HEK293 (cell line): ENCODE data around the gene SNRPD2.

Source experiments
- ELK4 ChIP-seq: IDR thresholded peaks from 2 replicates; pipeline ENCODE4 v1.6.1; 2011; ENCODE audit warnings: mild to moderate bottlenecking, low read depth, low read length, borderline replicate concordance
- MEIS1 ChIP-seq: sonication (generic); formaldehyde crosslinking; IDR thresholded peaks from 2 replicates; pipeline ENCODE4 v1.8.1; 2022; ENCODE audit warnings: missing genetic modification reagents, mild to moderate bottlenecking, borderline replicate concordance
- MZF1 ChIP-seq: fragments of 450-650 bp; formaldehyde crosslinking; IDR thresholded peaks from 2 replicates; pipeline ENCODE4 v1.5.1; 2017; ENCODE audit warnings: missing biosample characterization, missing genetic modification characterization, borderline replicate concordance
- RBAK ChIP-seq: fragments of 450-650 bp; formaldehyde crosslinking; IDR thresholded peaks from 2 replicates; pipeline ENCODE4 v1.5.1; 2016; ENCODE audit warnings: missing biosample characterization, missing genetic modification characterization
- SALL2 ChIP-seq: fragments of 450-650 bp; formaldehyde crosslinking; IDR thresholded peaks from 2 replicates; pipeline ENCODE4 v1.5.0; 2017; ENCODE audit warnings: missing biosample characterization, mild to moderate bottlenecking, missing genetic modification characterization, borderline replicate concordance
- YY1 ChIP-seq: fragments of 450-650 bp; formaldehyde crosslinking; IDR thresholded peaks from 2 replicates; pipeline ENCODE4 v1.5.1; 2018; ENCODE audit warnings: missing biosample characterization, missing genetic modification characterization
- ZBTB48 ChIP-seq: fragments of 450-650 bp; formaldehyde crosslinking; IDR thresholded peaks from 2 replicates; pipeline ENCODE4 v1.5.1; 2016; ENCODE audit warnings: missing biosample characterization, missing genetic modification characterization
- ZFP37 ChIP-seq: fragments of 450-650 bp; formaldehyde crosslinking; IDR thresholded peaks from 2 replicates; pipeline ENCODE4 v1.5.1; 2016; ENCODE audit warnings: missing biosample characterization, missing genetic modification characterization
- ZNF140 ChIP-seq: fragments of 450-650 bp; formaldehyde crosslinking; IDR thresholded peaks from 2 replicates; pipeline ENCODE4 v1.5.1; 2016; ENCODE audit warnings: missing biosample characterization, missing genetic modification characterization
- ZNF146 ChIP-seq: fragments of 450-650 bp; formaldehyde crosslinking; IDR thresholded peaks from 2 replicates; pipeline ENCODE4 v1.5.1; 2016; ENCODE audit warnings: missing biosample characterization, missing genetic modification characterization
- ZNF157 ChIP-seq: fragments of 450-650 bp; formaldehyde crosslinking; IDR thresholded peaks from 2 replicates; pipeline ENCODE4 v1.5.1; 2016; ENCODE audit warnings: missing biosample characterization, missing genetic modification characterization
- ZNF23 ChIP-seq: fragments of 450-650 bp; formaldehyde crosslinking; IDR thresholded peaks from 2 replicates; pipeline ENCODE4 v1.5.1; 2016; ENCODE audit warnings: missing biosample characterization, missing genetic modification characterization, borderline replicate concordance
- ZNF280D ChIP-seq: fragments of 450-650 bp; formaldehyde crosslinking; IDR thresholded peaks from 2 replicates; pipeline ENCODE4 v1.5.1; 2016; ENCODE audit warnings: missing biosample characterization, missing genetic modification characterization
- ZNF302 ChIP-seq: fragments of 450-650 bp; formaldehyde crosslinking; IDR thresholded peaks from 2 replicates; pipeline ENCODE4 v1.5.1; 2016; ENCODE audit warnings: missing biosample characterization, missing genetic modification characterization, low read depth
- ZNF324 ChIP-seq: fragments of 450-650 bp; formaldehyde crosslinking; IDR thresholded peaks from 2 replicates; pipeline ENCODE4 v1.5.1; 2016; ENCODE audit warnings: missing biosample characterization, missing genetic modification characterization
- ZNF350 ChIP-seq: fragments of 450-650 bp; formaldehyde crosslinking; IDR thresholded peaks from 2 replicates; pipeline ENCODE4 v1.5.0; 2017; ENCODE audit warnings: missing biosample characterization, mild to moderate bottlenecking, missing genetic modification characterization
- ZNF366 ChIP-seq: fragments of 450-650 bp; formaldehyde crosslinking; conservative IDR thresholded peaks from 2 replicates; pipeline ENCODE4 v1.5.1; 2016; ENCODE audit warnings: missing biosample characterization, missing genetic modification characterization
- ZNF423 ChIP-seq: fragments of 450-650 bp; formaldehyde crosslinking; IDR thresholded peaks from 2 replicates; pipeline ENCODE4 v1.5.1; 2016; ENCODE audit warnings: missing biosample characterization, missing genetic modification characterization
- ZNF433 ChIP-seq: fragments of 450-650 bp; formaldehyde crosslinking; IDR thresholded peaks from 2 replicates; pipeline ENCODE4 v1.5.1; 2016; ENCODE audit warnings: missing biosample characterization, missing genetic modification characterization, low read depth
- ZNF518A ChIP-seq: fragments of 450-650 bp; formaldehyde crosslinking; conservative IDR thresholded peaks from 2 replicates; pipeline ENCODE4 v1.5.1; 2016; ENCODE audit warnings: low read depth, missing biosample characterization, missing genetic modification characterization
- ZNF530 ChIP-seq: fragments of 450-650 bp; formaldehyde crosslinking; IDR thresholded peaks from 2 replicates; pipeline ENCODE4 v1.5.1; 2016; ENCODE audit warnings: low read depth, missing biosample characterization, missing genetic modification characterization
- ZNF544 ChIP-seq: fragments of 450-650 bp; formaldehyde crosslinking; IDR thresholded peaks from 2 replicates; pipeline ENCODE4 v1.5.0; 2017; ENCODE audit warnings: missing biosample characterization, missing genetic modification characterization
- ZNF548 ChIP-seq: fragments of 450-650 bp; formaldehyde crosslinking; IDR thresholded peaks from 2 replicates; pipeline ENCODE4 v1.5.1; 2016; ENCODE audit warnings: missing biosample characterization, missing genetic modification characterization
- ZNF558 ChIP-seq: fragments of 450-650 bp; formaldehyde crosslinking; IDR thresholded peaks from 2 replicates; pipeline ENCODE4 v1.5.1; 2016; ENCODE audit warnings: missing biosample characterization, missing genetic modification characterization
- ZNF654 ChIP-seq: fragments of 450-650 bp; formaldehyde crosslinking; IDR thresholded peaks from 2 replicates; pipeline ENCODE4 v1.5.1; 2016; ENCODE audit warnings: low read depth, missing biosample characterization, missing genetic modification characterization
- ZNF670 ChIP-seq: fragments of 450-650 bp; formaldehyde crosslinking; IDR thresholded peaks from 2 replicates; pipeline ENCODE4 v1.5.1; 2016; ENCODE audit warnings: missing biosample characterization, missing genetic modification characterization, low read depth
- ZNF768 ChIP-seq: fragments of 450-650 bp; formaldehyde crosslinking; IDR thresholded peaks from 2 replicates; pipeline ENCODE4 v1.5.1; 2018; ENCODE audit warnings: missing biosample characterization, mild to moderate bottlenecking, missing genetic modification characterization
- ZNF776 ChIP-seq: fragments of 450-650 bp; formaldehyde crosslinking; IDR thresholded peaks from 2 replicates; pipeline ENCODE4 v1.5.0; 2017; ENCODE audit warnings: missing biosample characterization, missing genetic modification characterization, borderline replicate concordance
- ZNF837 ChIP-seq: fragments of 450-650 bp; formaldehyde crosslinking; IDR thresholded peaks from 2 replicates; pipeline ENCODE4 v1.5.1; 2016; ENCODE audit warnings: missing biosample characterization, missing genetic modification characterization
- ZSCAN5A ChIP-seq: fragments of 450-650 bp; formaldehyde crosslinking; IDR thresholded peaks from 2 replicates; pipeline ENCODE4 v1.5.1; 2016; ENCODE audit warnings: missing biosample characterization, missing genetic modification characterization

The SNRPD2 gene

GRCh38 chr19:45692187-45693105 lies 693 bp upstream of the SNRPD2 start, which contains the start of gene QPCTL (continued):
- no peak for TF ChIP-seq ZNF518A (tag by site-specific recombination)
- TF ChIP-seq ZNF423 (tag by site-specific recombination): 0 out of 2 replicates have a peak, but pooled peaks have one; percentile 25
- TF ChIP-seq ZBTB48: peak; percentile 80
- TF ChIP-seq ZSCAN5A: no peak
- no peak for TF ChIP-seq ZNF548
- no peak for TF ChIP-seq ZNF140 (tag by site-specific recombination)
- no peak for TF ChIP-seq ZNF558 (tag by site-specific recombination)
- no peak for TF ChIP-seq ZNF23 (tag by site-specific recombination)
- TF ChIP-seq ZNF157 (tag by site-specific recombination): no peak
- TF ChIP-seq ZNF302 (tag by site-specific recombination): no peak
- TF ChIP-seq RBAK: no peak
- TF ChIP-seq ZNF654 (tag by site-specific recombination): no peak
- no peak for TF ChIP-seq ZNF768 (tag by site-specific recombination)
- no peak; the same call in 1 of the 2 replicates for TF ChIP-seq ZFP37 (tag by site-specific recombination)
- TF ChIP-seq MEIS1: no peak
- no peak for TF ChIP-seq ZNF776
- TF ChIP-seq ZNF350: peak; percentile 17; the same call in 1 of the 2 replicates
- TF ChIP-seq ZNF433 (tag by site-specific recombination): no peak
- TF ChIP-seq ZNF837 (tag by site-specific recombination): no peak
- TF ChIP-seq ZNF324 (tag by site-specific recombination): 0 out of 2 replicates have a peak, but pooled peaks have one; percentile 34
- no peak for TF ChIP-seq SALL2
- no peak for TF ChIP-seq ZNF530 (tag by site-specific recombination)
- TF ChIP-seq ELK4: no peak
- TF ChIP-seq MZF1 (tag by site-specific recombination): no peak
- no peak for TF ChIP-seq ZNF366 (tag by site-specific recombination)
- TF ChIP-seq YY1 (tag by site-specific recombination): no peak; the same call in 1 of the 2 replicates
- no peak for TF ChIP-seq ZNF146 (tag by site-specific recombination)
- TF ChIP-seq ZNF280D (tag by site-specific recombination): no peak
- TF ChIP-seq ZNF544 (tag by site-specific recombination): no peak
- TF ChIP-seq ZNF670 (tag by site-specific recombination): no peak
